Stimulated activated naive CD8-positive, alpha-beta T cell treated with anti-CD3 and anti-CD28 coated beads, Interleukin-15, Interleukin-2, amounts not matched to agents 100 U/mL and 50 U/mL, for 24 hours (primary cell): Measurements from ENCODE around the gene DACH2.

ENCODE experiments used
- ATAC-seq: fragments of 150-1000 bp; cut with Tn5 transposase; one replicate; pipeline ENCODE4 v1.10.0; 2021
- DNase-seq: peaks from one replicate; pipeline ENCODE4 v3.0.0; 2021

The DACH2 gene

GRCh38 chrX:86322913-86323312 is 174.7 kb downstream of the DACH2 start:
- DNase-seq (no peak), ATAC-seq (no peak)

DNA sequence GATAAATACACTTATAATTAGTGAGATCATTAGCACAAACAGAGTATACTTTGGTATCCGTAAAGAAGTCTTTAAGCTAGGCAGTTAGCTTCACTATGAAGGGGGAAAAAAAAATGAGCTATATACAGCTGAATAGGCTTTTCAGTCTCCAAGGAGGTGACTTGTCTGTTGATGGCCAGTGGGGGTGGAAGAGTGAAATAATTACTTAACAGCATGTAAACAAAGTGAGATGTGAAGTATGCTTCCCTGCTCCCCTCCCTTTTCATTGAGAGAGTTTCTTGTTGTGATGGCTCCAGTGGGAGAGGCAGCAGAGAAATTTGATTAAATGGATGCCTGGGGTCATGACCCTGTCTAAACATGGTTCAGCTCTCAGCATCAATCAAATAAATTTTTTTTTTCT is 180.9 kb downstream of the DACH2 start:
- no peak for DNase-seq
- ATAC-seq: no peak

DNA sequence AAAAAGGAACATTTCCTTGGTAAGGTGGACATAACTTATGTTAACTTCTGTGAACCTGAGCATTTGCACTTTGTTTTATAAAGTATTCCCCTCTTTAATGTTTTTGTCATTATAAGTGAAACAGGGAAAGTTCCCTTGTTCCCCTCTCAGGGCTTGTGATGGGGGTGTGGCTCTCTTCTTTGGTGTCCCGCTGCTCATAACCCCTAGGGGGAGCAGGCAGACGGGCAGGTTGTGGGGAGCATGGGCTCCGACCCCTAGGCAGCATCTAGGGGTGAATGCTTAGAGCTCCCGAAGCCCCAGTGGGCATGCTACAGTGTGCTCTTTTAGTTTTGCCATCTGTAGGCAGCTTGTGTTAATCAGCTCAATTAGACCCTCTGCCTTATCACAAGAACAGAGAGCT is 200.4 kb downstream of the DACH2 start:
- no peak for ATAC-seq

DNA sequence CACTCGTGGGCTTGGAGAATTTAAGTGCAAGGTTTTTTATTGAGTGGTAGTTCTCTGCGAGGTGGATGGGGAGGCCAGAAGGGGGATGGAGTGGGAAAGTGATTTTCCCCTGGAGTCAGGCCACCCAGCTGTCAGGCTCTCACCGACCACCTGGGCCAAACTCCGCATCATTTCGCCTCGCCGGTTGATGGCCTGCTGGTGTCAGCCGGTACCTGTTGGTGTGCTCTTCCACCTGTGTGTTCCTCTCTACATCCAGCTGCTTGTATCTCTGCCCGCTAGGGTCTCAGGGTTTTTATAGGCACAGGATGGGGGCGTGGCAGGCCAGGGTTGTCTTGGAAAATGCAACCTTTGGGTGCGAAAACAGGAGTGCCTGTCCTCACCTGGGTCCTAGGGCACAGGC is 200.9 kb downstream of the DACH2 start:
- ATAC-seq (no peak), DNase-seq (no peak)

More for the DNA sequence above, 200.4 kb downstream of the DACH2 start:
- no peak for DNase-seq

DNA sequence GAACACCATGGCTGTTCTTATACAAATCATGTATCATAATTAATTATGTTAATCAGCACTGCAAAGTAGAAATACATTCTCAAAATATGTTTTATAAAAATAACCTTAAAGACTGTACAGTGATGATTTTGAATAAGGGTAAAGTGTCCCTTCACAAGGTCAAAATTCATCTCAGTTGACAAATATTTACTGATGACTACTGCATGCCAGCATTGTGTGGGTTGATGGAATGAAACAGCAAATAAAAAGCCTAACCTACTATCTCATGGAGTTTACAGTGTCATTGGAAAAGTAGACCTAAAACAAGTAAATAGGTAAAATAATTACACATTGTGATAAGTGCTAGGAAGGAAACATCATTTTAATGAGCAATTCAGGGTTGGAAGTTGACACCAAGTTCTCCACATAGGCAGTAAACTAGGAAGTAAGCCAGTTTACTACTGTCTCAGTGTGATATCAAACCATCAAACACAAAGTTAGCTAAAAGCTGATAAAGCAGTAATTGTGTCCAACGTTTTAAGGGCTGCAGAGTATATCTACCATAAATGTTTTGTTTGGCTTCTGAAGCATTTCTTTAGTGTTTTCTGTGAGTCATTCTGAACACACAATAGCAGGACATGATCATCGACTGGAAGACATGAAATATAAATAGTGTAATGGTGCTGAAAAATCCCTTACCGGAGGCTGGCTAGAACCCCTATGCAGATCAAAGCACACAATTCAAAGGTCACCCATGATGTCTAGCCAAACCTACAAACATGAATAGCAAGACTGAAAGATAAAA is 221.8 kb downstream of the DACH2 start:
- DNase-seq (no peak), ATAC-seq (no peak)

DNA sequence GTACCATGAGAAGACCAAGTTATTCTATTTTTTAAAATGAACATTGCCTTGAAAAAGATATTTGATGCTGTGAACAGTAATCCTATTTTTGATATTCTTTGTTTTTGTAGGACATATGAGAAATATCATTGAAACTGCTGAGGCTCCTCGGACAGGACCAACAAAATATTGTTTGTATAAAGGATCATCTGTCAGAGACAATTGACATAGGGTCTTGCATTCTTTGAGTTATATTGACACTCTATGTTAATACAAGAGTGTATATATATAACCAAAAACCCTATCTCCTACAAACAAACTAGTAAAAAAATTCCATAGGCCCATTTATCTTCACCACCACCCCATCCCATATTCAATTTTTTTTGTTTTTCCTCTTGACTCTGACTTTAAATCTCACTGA is 222.7 kb downstream of the DACH2 start:
- ATAC-seq (no peak), DNase-seq (no peak)

DNA sequence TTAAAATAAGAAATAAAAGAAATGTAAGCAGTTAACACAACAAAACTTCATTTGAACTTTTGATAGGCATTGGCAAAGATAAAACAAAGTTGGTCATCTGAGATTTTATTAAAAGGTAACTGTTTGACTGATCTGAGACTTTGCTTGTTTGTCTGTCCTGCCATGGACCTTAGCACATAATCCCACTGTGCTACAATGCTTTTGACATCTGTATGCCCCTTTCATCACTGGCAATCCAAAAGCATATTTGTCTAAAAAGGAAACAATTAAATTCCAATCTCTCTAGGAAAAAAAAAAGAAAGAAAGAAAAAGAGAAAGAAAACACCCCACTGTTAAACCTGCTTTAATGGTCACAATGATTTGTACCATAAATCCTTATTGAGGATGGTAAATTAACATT is 231.0 kb downstream of the DACH2 start:
- no peak for DNase-seq
- no peak for ATAC-seq

DNA sequence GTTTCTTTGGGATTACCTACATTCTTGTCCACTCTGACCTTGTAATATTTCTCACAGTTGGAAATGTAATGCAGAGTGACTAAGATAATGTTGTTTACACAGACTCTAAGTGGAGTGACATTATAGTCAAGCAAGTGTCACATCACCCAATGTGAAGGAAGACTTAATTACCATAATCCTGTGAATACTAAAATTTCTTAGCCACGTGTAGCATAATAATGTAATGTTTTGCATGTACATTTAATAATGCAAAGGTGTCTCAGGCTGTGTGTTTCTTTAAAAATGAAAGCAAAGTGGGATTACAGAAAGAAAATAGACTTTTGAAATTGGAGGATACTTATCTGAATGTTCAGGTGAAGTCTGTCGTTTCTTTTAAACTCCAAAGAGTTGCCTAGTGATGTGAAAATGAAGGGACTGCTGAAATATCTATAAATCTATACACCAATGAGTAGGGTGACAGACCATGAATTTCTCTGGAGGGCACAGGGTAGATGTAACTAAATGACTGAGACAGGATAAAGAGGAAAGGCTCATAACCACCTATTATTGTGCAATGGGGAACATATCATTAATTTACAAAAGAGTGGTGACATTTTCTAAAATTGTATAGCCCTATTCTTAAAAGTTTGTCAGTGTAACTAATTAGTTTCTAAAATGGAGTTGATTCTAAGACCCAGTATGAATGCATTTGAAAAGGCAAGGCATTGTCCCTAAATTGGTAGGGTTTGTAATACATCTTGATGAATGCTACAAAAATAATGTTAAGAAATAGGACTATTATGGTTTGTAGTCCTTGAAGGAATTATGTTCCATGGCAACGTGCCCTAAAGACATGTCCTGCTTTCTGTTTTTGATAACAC is 235.7 kb downstream of the DACH2 start:
- ATAC-seq: no peak

GRCh38 chrX:86407371-86407770 is 259.1 kb downstream of the DACH2 start:
- ATAC-seq: no peak

More for the DNA sequence above, 235.7 kb downstream of the DACH2 start:
- DNase-seq: no peak

DNA sequence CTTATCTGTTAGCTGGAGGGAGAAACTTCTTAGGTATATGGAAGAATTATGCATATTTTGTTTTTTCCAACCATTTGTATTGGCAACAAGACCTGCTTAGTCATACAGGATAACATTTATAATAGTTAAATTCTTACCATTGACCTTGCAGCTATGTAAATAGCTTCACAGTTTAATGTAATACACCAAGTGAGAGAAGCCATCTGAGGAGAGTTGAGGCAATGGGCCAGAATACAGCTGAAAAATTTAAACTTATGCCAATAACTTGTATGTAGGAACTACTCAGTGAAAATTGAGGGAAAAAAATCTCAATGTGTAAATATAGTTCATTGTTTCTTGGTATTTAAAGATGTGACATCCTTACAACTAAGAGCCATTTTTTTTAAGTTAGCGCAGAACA is 273.5 kb downstream of the DACH2 start:
- ATAC-seq: no peak
- no peak for DNase-seq

More at GRCh38 chrX:86407371-86407770, 259.1 kb downstream of the DACH2 start:
- no peak for DNase-seq

- ATAC-seq (no peak), DNase-seq (no peak)
Observed at GRCh38 chrX:86436116-86436515, 287.9 kb downstream of the DACH2 start.

GRCh38 chrX:86455495-86455894 is 307.2 kb downstream of the DACH2 start:
- ATAC-seq (no peak), DNase-seq (no peak)

- ATAC-seq: no peak
Observed at GRCh38 chrX:86460760-86461159, 312.5 kb downstream of the DACH2 start.

GRCh38 chrX:86504297-86504696 is 356.0 kb downstream of the DACH2 start:
- DNase-seq (no peak), ATAC-seq (no peak)

More at GRCh38 chrX:86460760-86461159, 312.5 kb downstream of the DACH2 start:
- no peak for DNase-seq

- ATAC-seq (no peak), DNase-seq (no peak)
Observed at GRCh38 chrX:86507331-86507730, 359.1 kb downstream of the DACH2 start.

DNA sequence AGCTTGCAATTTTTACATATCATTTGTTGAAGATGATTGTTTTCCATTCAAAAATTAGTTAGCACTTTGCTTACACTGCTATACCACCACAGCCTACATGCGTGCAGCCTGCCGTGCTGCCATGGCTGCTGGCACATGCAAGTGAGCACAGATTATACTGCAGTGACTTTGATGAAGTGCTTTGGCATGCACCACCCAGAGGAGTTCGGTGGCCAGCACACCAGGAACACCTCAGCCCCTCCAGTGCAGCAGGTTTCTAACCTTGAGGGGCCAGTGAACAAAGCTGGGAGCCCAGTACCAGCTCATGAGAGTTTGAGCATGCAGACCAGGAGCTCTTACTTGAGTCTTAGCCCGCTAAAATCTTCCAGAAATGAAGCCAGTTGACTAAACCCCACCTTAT is 431.5 kb downstream of the DACH2 start:
- DNase-seq (no peak), ATAC-seq (no peak)

GRCh38 chrX:86604607-86605006 is 456.4 kb downstream of the DACH2 start:
- ATAC-seq (no peak), DNase-seq (no peak)

GRCh38 chrX:86696951-86697350 is 548.7 kb downstream of the DACH2 start:
- no peak for ATAC-seq
- DNase-seq: no peak

DNA sequence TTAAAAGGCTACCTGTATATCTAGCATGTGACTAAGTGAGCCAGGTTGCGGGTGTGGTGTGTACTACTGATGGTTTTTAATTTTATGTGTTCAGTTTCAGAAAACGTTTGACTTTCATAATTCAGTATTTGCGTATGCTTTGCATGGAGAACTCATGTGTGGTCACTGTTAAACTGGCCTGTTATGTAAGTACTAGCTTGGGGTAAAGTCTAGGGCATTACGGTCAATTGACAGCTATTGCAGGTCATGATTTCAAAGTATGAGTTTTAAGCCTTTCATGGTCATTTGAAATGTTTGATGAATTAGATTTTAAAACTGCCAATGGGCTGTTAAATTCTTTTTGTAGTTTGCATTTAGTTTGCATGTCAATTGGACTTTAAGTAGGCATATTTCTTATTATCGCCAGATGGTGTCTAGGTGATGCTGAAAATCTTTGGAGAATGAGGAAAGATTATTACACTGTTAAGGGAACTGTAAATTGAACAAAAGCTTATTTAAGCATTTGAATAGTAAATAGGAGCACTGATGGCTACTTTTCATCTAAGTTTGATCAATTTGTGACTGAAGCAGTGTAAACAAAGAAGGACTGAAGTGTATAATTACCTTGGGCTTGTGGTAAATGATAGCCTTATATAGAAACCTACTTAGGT is 563.4 kb downstream of the DACH2 start:
- no peak for DNase-seq
- no peak for ATAC-seq

- ATAC-seq (no peak), DNase-seq (no peak)
Observed at GRCh38 chrX:86714441-86714840, 566.2 kb downstream of the DACH2 start.

GRCh38 chrX:86724277-86724676 is 576.0 kb downstream of the DACH2 start:
- no peak for ATAC-seq
- DNase-seq: no peak

DNA sequence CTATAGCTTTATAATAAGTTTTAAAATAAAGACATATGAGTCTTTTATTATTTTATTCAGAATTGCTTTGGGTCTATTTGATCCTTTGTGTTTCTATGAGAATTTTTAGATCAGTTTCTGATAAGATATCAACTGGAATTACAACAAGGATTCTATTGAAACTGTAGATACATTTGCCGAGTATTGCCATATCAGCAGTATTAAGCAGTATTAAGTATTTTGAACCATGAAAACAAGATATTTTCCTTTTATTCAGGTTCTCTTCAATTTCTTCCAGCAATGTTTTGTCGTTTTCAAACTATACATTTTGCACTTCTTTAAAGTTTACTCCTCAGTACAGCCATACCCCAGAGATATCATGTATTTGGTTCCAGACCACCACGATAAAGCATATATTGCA is 598.8 kb downstream of the DACH2 start:
- no peak for DNase-seq
- ATAC-seq: no peak

- DNase-seq (no peak), ATAC-seq (no peak)
Observed at GRCh38 chrX:86805241-86805640, 657.0 kb downstream of the DACH2 start.
